Thyroid gland (tissue), 4 donors: ENCODE measurements around the gene ZNF423.
"Not testable (repeated sequence)": the region's sequence is repeated elsewhere in the genome, so short reads cannot be mapped to it uniquely, and the experiment has no call there.

Experiments
- CTCF ChIP-seq, 6 experiments: fragments of 200-600 bp in 3 of 6; fragments of 450-650 bp in 3 of 6; sonication (generic) in 3 of 6; IDR thresholded peaks; one replicate each; pipeline ENCODE4 v1.5.1; 2016 to 2019; ENCODE audit warnings: antibody characterized with exemption in 6 of 6, mild to moderate bottlenecking in 2 of 6, inconsistent platforms in 1 of 6, moderate library complexity in 1 of 6
- POLR2A ChIP-seq, 2 donors: fragments of 450-650 bp; IDR thresholded peaks; one replicate each; pipeline ENCODE4 v1.6.1; 2017; ENCODE audit warnings: antibody characterized with exemption in 2 of 2, mild to moderate bottlenecking in 2 of 2, moderate library complexity in 1 of 2

DNA sequence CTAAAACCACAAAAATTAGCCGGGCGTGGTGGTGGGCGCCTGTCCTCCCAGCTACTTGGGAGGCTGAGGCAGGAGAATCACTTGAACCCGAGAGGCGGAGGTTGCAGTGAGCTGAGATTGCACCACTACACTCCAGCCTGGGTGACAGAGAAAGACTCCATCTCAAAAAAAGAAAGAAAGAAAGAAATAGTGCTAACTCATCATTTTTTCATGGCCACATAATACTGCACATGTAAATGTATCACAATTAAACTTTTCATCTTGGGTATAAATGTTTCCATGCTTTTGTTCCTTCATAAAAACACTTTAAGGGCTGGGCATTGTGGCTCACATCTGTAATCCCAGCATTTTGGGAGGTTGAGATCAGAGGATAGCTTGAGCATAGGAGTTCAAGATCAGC, 15.9 kb upstream of the ZNF423 start:
- not testable (repeated sequence) for TF ChIP-seq CTCF, POLR2A (IDR thresholded peaks at IDR 0.05)
